Amniotic epithelial cell (primary cell): ENCODE data around the gene ZNF429.
"Not testable (repeated sequence)": the region's sequence is repeated elsewhere in the genome, so short reads cannot be mapped to it uniquely, and the experiment has no call there.

Experiments used
- DNase-seq: peaks from one replicate; pipeline ENCODE4 v3.0.0-alpha.2; 2010; ENCODE audit warnings: low read depth

The ZNF429 gene

DNA sequence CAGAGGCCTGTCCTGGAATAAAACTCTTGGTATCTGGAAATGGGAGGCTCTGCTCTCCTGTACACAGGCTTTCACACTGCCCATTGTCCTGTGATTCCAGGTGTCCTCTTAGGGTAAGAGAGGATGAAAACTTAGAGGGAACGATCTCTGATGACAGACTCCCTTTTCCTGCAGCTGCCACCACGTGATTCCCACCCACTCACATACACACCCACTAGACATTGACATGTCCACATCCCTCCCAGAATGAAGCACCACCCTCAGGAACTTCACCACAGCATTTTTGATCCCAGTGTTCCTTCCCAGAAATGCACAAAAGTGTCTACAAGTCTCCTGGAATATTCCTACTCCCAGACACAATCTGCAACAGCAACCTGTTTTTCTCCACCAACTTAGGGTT is 8.2 kb downstream of the ZNF429 start:
- DNase-seq: no peak

GRCh38 chr19:21519488-21519887 is 14.1 kb downstream of the ZNF429 start:
- peak; percentile 7 for DNase-seq

DNA sequence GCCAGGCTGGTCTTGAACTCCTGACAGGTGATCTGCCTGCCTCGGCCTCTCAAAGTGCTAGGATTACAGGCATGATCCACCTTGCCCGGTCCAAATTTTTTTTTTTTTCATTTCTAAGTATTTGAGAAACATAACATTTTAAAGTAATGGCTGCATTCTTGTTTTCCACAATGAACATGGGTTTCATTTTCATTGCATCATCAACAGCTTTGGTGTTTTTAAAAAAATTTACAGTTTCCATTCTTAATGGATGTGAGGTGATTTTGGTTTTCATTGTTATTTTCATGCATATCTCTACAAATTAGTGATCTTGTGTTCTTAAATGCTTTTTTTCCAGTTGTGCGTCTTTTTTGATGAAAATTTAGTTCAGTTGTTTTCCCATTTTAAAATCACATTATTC is 27.5 kb downstream of the ZNF429 start:
- DNase-seq: no peak

DNA sequence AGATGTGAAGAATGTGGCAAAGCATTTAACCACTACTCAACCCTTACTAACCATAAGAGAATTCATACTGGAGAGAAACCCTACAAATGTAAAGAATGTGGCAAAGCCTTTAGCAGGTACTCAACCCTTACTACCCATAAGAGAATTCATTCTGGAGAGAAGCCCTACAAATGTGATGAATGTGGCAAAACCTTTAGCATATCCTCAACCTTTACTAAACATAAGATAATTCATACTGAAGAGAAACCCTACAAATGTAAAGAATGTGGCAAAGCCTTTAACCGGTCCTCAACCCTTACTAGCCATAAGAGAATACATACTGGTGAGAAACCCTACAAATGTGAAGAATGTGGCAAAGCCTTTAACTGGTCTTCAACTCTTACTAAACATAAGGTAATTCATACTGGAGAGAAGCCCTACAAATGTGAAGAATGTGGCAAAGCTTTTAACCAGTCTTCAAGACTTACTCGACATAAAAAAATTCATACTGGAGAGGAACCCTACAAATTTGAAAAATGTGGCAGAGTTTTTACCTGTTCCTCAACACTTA is 31.4 kb downstream of the ZNF429 start:
- not testable (repeated sequence) for DNase-seq

- DNase-seq: no peak
Measured at GRCh38 chr19:21559444-21559843, 54.0 kb downstream of the ZNF429 start.

DNA sequence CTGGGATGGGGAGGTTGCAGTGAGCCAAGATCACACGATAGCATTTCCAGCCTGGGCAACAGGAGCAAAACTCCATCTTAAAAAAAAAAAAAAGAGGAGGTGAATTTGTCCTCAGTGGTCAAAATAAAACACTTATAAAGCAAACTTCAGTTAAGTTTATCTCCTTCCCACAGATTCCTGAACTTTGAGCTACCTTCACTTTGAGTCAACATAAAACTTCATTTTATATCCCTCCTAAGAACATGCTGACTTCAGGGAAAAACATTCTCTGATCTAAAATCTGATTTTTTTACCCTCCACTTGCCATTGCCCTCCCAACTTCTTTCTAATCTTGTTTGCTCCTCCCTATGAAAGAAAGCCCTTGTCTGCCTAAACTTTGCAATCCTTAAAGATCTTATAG is 59.0 kb downstream of the ZNF429 start:
- no peak for DNase-seq

DNA sequence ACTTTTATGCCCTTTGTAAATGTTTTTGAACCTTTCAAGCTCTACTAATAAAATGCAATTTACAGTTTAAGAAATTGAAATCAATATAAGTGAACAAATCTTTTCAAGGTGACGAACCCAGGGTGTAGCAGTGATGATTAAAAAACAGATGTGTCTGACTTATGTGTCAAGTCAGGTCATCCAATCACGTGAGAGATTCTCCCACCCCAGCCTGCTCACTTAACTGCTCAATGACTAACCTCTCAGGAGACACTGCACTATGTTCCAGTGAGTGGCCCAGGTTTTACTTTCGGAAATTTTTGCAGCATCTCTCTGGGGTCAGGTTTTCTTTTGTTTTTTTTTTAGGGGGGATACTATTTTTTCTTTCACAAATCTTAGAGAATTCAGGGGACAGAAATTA is 60.7 kb downstream of the ZNF429 start:
- no peak for DNase-seq

GRCh38 chr19:21567806-21568205 is 62.4 kb downstream of the ZNF429 start:
- DNase-seq: not testable (repeated sequence)

DNA sequence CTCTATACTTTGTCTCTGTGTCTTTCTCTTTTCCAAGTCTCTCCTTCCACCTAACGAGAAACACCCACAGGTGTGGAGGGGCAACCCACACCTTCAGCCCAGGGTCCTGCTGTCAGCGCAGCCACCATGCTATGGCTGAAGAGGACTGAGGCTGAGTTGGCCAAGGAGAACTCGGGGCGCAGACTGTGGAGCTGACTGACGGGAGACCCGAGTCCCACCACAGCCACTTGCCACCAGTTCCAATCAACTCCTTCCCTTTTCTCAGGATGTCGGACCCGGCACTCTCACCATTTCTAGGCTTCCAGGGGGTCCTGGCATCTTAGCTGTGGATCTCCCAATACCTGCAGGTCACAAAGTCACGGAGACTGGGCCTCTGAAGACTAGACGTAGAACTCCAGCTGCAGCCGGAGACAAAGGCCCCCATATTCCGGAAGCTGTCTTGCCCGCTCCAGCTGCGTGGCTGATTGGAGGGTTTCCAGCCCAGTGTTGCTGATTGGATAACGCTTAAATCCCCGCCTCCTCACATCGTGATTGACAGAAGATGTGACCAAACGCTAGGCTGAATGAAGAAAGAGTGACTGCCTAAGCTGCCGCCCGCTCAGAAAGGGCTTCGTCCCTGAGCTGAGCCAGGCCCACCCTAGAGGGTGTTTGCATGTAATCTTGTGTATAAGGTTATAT is 63.6 kb downstream of the ZNF429 start:
- peak; percentile 90 for DNase-seq

- DNase-seq: peak; percentile 53
Measured at GRCh38 chr19:21569494-21569865, 64.1 kb downstream of the ZNF429 start.

DNA sequence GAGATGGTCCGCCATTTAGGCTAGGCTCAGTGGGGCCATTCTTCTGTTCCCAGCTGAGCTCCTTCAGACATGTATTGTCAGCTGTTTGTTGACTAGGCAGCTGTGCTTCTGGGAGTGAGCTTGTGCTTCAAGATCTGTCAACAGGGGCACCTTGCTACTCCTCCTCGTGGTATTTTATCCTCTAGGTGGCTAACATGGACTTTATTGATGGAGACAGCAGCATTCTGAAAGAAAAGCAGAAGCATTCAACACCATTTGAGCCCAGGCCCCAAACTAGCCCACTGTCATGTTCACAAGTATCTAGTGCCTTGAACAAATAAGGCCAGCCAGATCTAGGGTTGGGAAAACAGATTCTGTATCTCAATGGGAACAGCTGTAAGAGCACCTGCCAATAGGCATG is 65.9 kb downstream of the ZNF429 start:
- DNase-seq: no peak

DNA sequence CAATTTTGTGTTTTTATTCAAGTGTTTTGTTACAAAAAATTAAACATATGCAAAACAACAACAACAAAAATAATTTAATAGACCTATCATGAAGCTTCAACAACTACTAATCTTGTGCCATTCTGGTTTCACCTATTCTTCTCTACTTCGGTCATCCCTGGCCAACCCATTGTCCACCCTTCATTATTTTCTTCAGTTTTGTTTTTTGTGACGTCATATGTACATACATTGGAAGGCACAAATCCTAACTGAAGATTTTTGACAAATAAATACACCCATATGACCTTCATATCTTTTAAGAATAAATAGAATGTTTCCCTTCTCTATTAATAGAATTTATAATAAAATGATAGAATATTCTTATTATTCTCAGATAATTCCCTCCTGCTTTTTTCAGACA is 69.2 kb downstream of the ZNF429 start:
- no peak for DNase-seq

- no peak for DNase-seq
Measured at GRCh38 chr19:21576481-21576880, 71.1 kb downstream of the ZNF429 start.

GRCh38 chr19:21580101-21580500 is 74.7 kb downstream of the ZNF429 start:
- no peak for DNase-seq

DNA sequence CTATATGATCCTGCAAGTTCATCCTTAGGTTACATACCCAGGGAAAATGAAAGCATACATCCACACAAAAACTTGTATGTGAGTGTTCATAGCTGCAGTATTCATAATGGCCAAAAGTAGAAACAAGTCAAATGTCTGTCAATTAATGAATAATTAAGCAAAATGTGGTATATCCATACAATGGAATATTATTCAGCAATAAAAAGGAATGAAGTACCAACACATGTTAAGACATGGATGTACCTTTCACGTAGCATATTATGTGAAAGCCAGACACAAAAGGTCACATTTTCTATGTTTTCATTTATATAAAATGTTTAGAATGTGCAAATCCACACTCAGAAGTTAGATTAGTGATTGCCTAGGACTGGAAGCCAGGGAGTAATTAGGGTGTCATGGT is 75.4 kb downstream of the ZNF429 start:
- DNase-seq: no peak

- DNase-seq: no peak
Measured at GRCh38 chr19:21581646-21582240, 76.3 kb downstream of the ZNF429 start.

DNA sequence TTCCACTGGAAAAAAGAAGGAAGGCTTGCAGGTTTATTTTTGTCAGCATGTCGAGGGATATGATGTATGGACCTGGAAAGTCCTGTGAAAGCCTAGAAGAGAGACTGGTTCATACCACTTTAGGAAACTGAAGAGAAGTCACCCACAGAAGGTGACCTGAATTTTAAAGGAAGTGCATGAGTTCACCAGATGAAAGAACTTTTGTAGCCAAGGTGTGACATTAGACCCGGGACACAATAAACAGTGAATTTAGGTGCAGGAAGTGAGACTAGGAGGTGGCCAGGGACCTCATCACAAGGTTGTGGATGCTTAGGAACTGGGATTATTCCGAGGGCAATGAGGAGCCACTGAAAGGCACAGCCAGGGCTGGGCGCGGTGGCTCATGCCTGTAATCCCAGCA is 79.1 kb downstream of the ZNF429 start:
- no peak for DNase-seq

- DNase-seq: no peak
Measured at GRCh38 chr19:21585281-21585890, 80.0 kb downstream of the ZNF429 start.

GRCh38 chr19:21586311-21587116 is 81.1 kb downstream of the ZNF429 start:
- no peak for DNase-seq

DNA sequence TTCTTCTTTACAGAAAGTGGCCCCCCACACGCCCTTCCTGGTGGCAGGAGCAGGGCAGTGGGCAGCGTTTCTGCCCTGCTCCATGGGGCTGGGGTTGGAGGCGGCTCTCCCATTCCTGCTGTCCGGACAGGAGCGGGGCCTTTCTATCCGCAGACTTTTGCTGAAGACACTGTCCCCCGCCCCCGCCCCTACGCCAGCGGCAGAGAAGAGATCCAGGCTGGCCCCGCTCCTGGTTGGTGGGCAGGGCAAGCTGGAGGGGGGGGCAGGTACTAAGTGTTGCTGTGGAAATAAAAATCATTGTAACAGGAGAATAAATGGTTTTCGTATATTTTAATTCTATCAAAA is 81.7 kb downstream of the ZNF429 start:
- DNase-seq: no peak

GRCh38 chr19:21587549-21587948 is 82.1 kb downstream of the ZNF429 start:
- DNase-seq: no peak

DNA sequence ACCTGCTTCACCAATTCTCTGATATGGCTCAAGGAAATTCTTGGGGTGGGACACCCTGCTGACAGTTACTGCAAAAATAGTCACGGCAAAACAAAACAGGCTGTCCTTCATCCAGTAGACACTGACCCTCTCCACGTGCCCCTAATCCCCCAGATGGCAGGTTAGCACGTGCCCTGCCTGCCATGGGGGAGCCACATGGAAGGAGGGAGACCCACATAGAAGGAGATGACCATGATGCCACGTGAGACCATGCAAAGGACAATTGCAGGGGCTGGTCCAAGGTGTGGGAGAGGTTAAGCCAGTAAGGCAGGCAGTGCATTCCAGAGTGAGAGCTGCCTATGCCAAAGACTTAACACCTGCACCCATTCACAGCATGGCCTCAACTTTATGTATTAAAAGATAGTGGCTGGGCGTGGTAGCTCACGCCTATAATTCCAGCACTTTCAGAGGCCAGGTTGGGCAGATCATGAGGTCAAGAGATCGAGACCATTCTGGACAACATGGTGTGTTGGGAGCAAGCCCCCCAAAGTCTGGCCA is 82.7 kb downstream of the ZNF429 start:
- DNase-seq: no peak
